Measurements from ENCODE around the gene C3orf22.
A peak's percentile ranks its signal among the peaks of the same experiment; 100 is the strongest.

C3orf22 gene

DNA sequence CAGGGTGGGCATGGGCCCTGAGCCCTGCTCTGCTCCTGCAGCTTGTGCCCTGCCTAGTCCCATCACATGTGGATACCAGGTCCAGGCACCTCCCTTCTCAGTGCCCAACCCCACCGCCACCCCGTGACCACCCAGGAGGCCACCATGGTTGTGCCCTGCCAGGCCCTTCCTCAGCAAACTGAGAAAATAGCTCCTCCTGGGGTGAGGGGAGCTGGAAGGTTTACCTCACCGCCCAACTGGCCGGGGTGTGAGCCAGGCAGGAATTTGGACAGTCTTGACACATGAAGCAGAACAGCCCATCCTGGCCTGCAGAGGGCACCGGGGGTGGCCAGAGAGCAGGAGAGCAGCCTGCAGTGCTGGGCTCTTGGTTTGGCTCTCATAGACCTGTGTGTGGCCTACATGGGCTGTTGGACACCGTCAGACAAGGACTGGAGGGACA lies 11.4 kb upstream of the C3orf22 start:
- Mint-ChIP-seq H3K27me3 (peaks cover 10% of the 10 kb centered on the region), H3K9me3 (peaks cover 2% of the 10 kb centered on the region), H3K36me3 (no peaks in the 10 kb centered on the region), H3K27ac (no peak overlapping the region), H3K4me1 (no peaks in the 10 kb centered on the region), H3K4me3 (no peak overlapping the region)
- no peak for DNase-seq (ENCODE audit: low spot score in 2 of 2)
- ATAC-seq (ENCODE audit: low read depth), result no peak

DNA sequence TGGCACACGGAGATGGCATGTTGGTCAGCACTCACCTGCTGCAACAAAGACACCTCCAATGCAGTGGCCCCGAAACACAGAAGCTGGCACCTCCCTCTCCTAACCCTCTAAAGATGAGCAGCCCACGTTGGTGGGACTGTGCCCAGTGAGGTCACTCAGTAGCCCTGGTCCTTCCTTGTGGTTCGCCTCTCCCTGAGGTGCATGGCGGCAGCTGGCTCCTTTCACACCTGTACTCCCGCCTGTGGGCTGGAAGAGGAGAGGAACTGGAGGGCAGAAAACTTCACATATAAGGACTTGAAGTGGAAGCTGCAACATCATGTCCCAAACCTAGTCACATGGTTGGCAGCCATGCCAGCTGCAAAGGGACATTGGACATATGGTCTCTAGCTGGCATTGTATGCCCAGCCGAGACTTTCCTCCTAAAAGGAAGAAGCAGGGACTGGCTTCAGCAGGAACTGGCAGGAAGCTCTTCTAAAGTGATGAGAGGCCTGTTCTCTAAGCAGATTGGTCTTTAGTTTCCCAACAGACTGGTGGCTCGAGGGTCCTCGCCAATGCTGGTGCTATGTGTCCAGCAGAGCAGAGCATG lies 10.8 kb upstream of the C3orf22 start:
- Mint-ChIP-seq H3K27me3 (peaks cover 11% of the 10 kb centered on the region), H3K9me3 (peaks cover 2% of the 10 kb centered on the region), H3K4me3 (no peak overlapping the region), H3K36me3 (no peaks in the 10 kb centered on the region), H3K4me1 (no peaks in the 10 kb centered on the region), H3K27ac (no peak overlapping the region)
- DNase-seq (ENCODE audit: low spot score in 2 of 2) (no peak), ATAC-seq (ENCODE audit: low read depth) (no peak)

DNA sequence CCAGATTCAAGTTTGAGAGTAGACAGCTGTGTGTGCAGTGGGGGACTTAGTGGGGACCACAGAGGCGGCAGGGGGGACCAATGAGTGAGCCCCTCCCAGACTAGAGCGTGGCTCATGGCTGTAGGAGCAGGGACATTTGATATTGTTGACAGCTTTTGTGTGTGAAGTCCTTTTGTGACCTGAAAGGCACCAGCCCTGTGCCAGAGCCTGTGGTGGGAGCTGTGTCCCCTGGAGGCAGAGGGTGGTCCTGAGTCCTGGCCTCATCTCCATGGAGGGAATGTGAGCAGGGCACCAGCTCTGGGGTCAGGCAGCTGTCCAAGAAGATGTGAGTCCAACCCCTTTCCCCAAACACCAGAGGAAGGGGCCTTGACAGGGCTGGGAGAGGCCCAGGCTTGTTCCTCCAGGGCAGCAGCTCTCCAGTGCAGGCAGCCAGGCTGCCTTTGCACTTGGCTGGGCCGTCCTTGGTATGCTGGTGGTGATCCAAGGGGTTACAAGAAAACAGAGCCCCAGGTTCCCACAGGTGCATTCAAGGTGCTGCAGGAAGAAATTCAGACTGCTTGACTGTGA lies 10.1 kb upstream of the C3orf22 start:
- Mint-ChIP-seq H3K9me3 (peaks cover 2% of the 10 kb centered on the region), H3K27ac (no peak overlapping the region), H3K27me3 (peaks cover 10% of the 10 kb centered on the region), H3K36me3 (no peaks in the 10 kb centered on the region), H3K4me3 (no peak overlapping the region), H3K4me1 (no peaks in the 10 kb centered on the region)
- ATAC-seq (ENCODE audit: low read depth) (no peak), DNase-seq (ENCODE audit: low spot score in 2 of 2) (no peak)

DNA sequence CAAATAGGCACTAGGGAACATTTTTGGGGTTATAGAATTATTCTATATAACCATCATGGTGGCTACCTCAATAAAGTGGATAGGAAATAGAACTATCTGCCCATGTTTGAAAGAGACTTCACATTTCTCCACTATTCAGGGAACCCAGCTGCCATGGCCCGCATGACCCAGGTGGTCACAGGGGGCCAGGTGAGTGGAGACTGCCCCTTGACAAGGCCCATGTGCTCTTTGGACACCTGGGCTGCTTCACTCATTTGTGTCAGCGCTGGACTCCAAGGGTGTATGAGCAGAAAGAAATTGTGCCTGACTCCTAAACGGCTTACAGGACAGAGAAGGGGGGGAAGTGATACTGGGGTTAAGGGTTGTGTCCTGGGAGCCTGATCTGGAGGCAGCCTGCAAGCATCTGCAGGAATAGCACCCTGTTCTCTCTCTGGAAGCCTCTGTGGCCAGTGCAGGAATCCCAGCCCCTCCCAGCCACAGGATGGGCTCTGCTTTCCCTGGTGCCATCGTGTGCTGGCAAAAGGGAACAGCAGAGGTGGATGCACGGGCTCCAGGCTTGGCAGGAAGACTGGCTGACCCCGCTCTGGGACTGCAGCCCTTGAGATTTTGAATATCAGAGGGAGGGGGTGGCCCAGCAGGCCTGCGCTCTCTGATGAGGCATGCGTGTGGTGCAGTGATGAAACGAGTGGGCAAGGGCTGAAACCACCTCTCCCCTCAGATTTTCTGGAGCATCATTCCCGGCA lies 9.1 kb upstream of the C3orf22 start:
- Mint-ChIP-seq H3K4me1 (no peaks in the 10 kb centered on the region), H3K9me3 (peaks cover 5% of the 10 kb centered on the region), H3K27me3 (peaks cover 9% of the 10 kb centered on the region), H3K4me3 (no peak overlapping the region), H3K36me3 (no peaks in the 10 kb centered on the region), H3K27ac (no peak overlapping the region)
- no peak for ATAC-seq (ENCODE audit: low read depth)
- no peak for DNase-seq (ENCODE audit: low spot score in 2 of 2)

DNA sequence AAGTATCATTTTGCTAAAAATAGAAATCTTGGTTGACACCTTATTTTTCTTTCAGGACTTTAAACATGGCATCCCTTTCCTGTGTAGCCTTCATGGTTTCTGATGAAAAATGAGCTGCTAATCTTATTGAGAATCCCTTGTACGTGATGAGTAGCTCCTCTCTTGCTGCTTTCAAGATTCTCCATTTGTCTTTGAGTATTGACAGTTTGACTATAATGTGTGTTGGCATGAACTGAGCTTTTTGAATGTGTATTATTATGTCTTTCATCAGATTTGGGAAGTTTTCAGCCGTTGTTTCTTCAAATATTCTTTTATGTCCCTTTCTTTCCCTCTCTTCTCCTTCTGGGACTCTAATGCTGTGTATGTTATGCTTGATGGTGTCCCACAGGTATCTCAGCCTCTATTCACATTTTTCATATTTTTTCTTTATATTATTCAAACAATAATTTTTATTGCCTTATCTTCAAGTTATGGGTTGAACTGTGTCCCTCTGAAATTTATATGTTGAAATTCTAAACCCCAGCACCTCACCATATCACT lies 4.1 kb upstream of the C3orf22 start:
- H3K4me1 Mint-ChIP-seq, result no peaks in the 10 kb centered on the region
- peaks cover 3% of the 10 kb centered on the region for H3K36me3 Mint-ChIP-seq
- H3K4me3 Mint-ChIP-seq, result no peak overlapping the region
- H3K9me3 Mint-ChIP-seq, result peaks cover 14% of the 10 kb centered on the region
- H3K27ac Mint-ChIP-seq, result no peak overlapping the region
- DNase-seq (ENCODE audit: low spot score in 2 of 2) (no peak), ATAC-seq (ENCODE audit: low read depth) (no peak)
- peaks cover 9% of the 10 kb centered on the region for H3K27me3 Mint-ChIP-seq

DNA sequence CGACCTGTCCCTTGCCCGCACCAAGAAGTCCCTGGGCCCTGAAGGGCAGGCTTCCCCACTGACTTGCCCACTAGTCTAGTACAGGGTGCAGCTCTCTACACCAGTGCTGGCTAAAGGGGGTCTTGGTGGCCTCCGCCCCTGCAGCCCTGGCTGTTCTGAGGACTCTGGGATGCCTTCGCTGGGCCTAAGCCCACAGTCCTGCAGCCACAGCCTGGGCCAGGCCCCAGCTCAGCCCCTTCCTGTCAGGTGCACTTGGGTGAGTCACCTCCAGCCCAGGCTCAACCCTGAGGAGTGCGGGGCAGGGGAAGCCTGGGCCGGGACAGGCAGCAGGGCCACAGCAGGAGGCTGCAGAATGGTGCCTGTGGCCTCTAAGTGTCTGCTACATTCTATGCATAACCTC lies 971 bp downstream of the C3orf22 start:
- Mint-ChIP-seq H3K27ac (no peak overlapping the region), H3K4me1 (no peaks in the 10 kb centered on the region), H3K36me3 (peaks cover 3% of the 10 kb centered on the region), H3K9me3 (peaks cover 8% of the 10 kb centered on the region), H3K27me3 (peaks cover 5% of the 10 kb centered on the region), H3K4me3 (no peak overlapping the region)
- DNase-seq (ENCODE audit: low spot score in 2 of 2) (peak in 1 of 2 donors; percentile 9), ATAC-seq (ENCODE audit: low read depth) (no peak)

DNA sequence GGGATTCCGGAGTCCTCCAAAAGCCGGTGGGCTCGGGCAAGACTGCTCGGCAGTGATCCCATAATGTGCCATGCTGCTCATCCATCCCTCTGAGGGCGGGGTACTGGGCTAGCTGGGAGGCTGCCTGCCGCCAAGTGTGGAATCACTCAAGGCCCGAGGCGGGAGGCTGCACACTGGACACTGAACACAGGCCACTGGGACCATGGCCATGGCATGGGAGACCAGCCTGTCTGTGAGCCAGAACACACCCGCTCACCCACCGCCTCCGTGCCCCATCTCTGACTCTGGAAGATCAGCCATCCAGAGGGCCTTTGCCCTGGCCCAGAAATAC lies 1.4 kb downstream of the C3orf22 start:
- no peaks in the 10 kb centered on the region for H3K4me1 Mint-ChIP-seq
- ATAC-seq (ENCODE audit: low read depth) (no peak), DNase-seq (ENCODE audit: low spot score in 2 of 2) (no peak)
- H3K27me3 Mint-ChIP-seq, result peaks cover 5% of the 10 kb centered on the region
- peaks cover 3% of the 10 kb centered on the region for H3K36me3 Mint-ChIP-seq
- no peak overlapping the region for H3K27ac Mint-ChIP-seq
- H3K9me3 Mint-ChIP-seq, result peaks cover 7% of the 10 kb centered on the region
- H3K4me3 Mint-ChIP-seq, result no peak overlapping the region

DNA sequence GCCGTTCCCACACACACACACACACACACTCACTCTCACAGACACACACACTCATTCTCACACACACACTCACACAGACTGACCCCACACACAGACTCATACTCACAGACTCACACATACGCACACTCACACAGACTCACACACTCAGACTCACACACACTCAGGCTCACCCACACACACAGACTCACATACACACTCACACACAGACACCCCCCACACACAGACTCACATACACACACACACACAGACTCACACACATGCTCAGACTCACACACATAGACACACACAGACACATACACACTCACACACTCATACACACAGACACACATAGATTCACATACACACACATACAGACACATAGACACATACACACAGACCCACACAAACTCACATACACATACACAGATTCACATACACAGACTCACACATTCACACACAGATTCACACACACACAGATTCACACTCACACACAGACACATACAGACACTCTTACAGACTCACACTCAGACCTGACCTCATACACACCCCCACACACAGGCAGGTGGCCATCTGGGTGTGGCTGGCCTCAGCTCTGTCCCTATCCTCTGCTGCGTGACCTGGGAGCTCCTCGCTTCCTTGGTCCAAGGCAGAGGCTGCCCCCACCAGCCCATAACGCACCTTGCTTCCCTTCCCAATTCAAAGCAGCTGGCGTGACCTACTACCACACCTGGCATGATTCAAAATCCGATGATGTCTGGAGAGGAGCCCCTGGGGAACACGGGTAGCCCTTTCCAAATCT lies 1.9 kb downstream of the C3orf22 start:
- peaks cover 3% of the 10 kb centered on the region for H3K36me3 Mint-ChIP-seq
- no peak overlapping the region for H3K4me3 Mint-ChIP-seq
- no peak overlapping the region for H3K27ac Mint-ChIP-seq
- no peaks in the 10 kb centered on the region for H3K4me1 Mint-ChIP-seq
- peaks cover 4% of the 10 kb centered on the region for H3K9me3 Mint-ChIP-seq
- DNase-seq (ENCODE audit: low spot score in 2 of 2), result peak in 1 of 2 donors; percentile 6
- no peak for ATAC-seq (ENCODE audit: low read depth)
- H3K27me3 Mint-ChIP-seq, result peaks cover 5% of the 10 kb centered on the region

DNA sequence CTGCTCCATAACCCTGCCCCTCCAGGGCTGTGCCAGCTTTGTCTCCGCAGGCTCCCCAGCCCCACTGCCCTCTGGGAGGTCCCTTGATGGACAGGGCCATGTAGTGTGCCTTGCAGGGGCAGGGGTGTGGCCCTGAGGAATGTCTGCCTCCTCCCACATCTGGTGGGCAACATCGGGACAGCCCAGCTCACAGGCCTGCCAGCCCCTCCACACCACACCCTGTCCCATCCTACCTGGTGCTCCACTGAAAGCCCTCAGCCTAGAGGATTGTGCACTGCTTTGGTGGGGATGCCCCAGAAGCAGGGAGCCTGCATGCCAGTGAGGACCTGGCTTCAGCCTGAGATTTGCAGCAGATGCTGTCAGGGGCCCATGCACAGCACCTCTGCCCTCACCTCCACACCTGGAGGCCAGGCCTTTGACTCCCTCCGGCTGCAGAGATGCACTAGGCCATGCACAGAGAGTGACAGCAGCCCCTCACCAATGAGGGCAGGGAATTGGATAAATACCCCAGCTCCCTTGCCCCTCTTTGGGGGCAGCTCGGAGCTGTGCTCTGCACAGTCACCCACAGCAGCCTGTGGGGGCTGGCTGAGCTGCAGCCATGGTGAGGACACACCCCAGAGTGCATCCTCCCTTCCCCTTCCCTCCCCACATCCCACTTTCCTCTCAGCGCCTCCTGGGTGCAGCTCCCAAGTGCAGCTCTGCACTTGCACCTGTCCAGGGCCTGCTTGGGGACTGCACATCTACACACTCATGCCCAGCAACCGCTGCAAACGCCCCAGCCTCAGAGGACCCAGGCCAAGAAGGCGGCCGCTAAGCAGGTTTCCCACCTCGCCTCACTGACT lies 2.7 kb downstream of the C3orf22 start:
- no peak overlapping the region for H3K27ac Mint-ChIP-seq
- H3K9me3 Mint-ChIP-seq, result no peaks in the 10 kb centered on the region
- H3K4me3 Mint-ChIP-seq, result no peak overlapping the region
- H3K36me3 Mint-ChIP-seq, result no peaks in the 10 kb centered on the region
- no peaks in the 10 kb centered on the region for H3K4me1 Mint-ChIP-seq
- H3K27me3 Mint-ChIP-seq, result peaks cover 4% of the 10 kb centered on the region
- DNase-seq (ENCODE audit: low spot score in 2 of 2) (no peak), ATAC-seq (ENCODE audit: low read depth) (no peak)

DNA sequence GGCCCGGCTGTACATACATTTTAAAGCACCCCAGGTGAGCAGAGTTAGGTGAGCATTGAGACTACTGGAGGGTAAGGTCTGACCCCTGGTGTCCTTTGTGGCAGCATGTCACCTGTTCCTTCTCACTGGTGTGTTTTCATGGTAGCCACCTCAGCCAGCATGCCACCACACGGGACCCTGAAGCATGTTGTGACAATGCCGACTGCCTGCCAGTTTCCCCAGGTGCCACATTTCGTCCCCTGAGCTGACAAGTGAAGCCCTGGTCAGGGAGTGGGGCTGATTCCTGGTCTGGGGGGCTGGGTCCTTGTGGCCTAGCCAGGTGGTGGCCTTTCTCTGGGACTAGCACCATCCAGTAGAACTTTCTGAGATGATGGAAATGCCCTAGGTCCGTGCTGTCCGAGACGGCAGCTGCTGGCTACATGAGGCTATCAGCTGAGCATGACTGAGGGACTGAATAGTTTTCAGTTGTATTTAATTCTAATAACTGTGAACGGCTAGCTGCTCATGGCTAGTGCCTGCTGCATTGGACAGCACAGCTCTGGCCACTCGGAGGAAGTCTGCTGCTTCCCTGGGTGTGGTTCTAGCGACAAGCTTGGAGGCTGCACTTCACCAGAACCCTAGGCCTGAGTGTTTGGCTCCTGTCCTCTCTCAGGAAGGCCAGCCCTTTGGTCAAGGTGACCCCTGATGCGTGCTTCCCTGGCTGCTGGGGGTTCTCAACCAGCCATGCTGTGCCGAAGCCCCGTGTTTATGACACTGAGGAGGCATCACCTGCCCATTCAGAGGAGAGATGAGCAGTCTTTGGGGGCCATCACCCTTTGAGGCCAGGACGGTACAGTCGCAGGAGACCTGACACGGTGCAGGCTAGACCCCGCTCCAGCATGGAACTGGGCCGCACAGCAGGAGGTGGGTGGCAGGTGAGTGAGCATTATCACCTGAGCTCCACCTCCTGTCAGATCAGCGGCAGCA lies 3.9 kb downstream of the C3orf22 start:
- no peaks in the 10 kb centered on the region for H3K9me3 Mint-ChIP-seq
- no peak for DNase-seq (ENCODE audit: low spot score in 2 of 2)
- no peak overlapping the region for H3K27ac Mint-ChIP-seq

DNA sequence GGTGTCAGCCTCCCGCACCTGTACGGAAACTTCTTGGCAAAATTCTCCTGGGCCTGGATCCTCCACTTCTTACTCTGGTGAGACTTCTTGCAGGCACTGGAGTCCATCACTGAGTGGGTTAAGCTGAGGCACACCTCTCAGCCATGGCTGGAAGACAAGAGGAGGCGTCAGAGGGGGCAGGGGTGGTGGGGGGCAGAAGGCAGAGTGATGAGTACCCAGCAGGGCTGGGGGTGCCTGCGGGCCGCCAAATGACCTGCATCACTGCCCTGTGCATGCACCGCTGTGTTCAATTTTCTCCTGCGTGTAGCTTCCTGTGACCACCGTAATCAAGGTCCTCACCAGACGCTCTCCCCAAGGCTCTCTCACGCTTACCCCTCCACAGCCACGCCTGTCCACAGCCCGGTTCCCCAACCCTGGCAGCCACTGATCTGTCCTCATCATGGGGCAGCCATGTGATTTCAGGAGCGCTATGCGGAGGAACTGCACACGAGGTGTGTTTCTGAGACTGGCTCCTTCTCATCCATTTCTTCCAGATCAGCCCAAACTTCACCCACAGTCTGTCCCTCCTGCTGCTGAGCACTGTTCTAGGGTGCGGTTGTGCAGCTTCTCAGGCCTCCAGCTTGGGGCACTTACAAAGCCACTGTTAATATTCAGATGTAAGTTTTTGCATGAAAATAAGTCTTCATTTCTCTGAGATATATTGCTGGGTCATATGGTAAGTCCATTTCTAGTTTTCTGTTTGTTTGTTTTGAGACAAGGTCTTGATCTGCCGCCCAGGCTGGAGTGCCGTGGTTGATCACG lies 5.2 kb downstream of the C3orf22 start:
- peaks cover 9% of the 10 kb centered on the region for H3K27me3 Mint-ChIP-seq
- H3K4me3 Mint-ChIP-seq, result no peak overlapping the region
- H3K4me1 Mint-ChIP-seq, result no peaks in the 10 kb centered on the region
- no peaks in the 10 kb centered on the region for H3K9me3 Mint-ChIP-seq
- ATAC-seq (ENCODE audit: low read depth), result no peak
- no peak for DNase-seq (ENCODE audit: low spot score in 2 of 2)
- H3K27ac Mint-ChIP-seq, result no peak overlapping the region
- H3K36me3 Mint-ChIP-seq, result no peaks in the 10 kb centered on the region

More for the DNA sequence above, 3.9 kb downstream of the C3orf22 start:
- Mint-ChIP-seq H3K4me1 (no peaks in the 10 kb centered on the region), H3K4me3 (no peak overlapping the region), H3K36me3 (no peaks in the 10 kb centered on the region), H3K27me3 (peaks cover 5% of the 10 kb centered on the region)
- ATAC-seq (ENCODE audit: low read depth), result no peak

DNA sequence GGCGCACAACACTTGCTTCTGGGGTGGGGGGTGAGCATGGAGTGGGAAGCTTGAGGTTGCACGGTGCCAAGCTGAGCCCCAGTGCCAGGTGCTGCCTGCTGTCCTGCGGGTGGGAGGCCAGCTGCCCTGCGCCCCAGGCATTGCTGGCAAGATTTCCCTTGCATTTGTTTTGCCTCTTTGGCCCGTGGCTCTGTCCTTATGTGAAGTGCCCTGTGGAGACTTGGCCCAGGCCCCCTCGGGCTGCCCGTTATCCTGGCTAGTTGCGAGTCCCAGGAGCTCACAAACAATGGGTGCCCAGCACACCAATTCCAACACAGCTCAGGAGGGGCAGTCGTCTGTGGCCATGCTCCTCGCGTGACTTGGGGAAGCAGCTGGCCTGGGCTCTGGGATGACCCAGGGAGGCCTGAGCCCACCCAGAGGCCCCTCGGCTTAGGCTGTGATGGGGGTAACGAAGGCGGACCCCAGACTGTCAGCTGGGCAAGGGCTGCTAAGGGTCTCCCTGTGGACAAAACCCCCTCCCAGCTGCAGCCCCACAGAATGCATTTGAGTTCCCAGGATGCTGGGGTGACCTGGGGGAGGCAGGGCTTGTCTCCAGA lies 5.9 kb downstream of the C3orf22 start:
- H3K27me3 Mint-ChIP-seq, result peaks cover 9% of the 10 kb centered on the region
- no peaks in the 10 kb centered on the region for H3K9me3 Mint-ChIP-seq
- DNase-seq (ENCODE audit: low spot score in 2 of 2) (no peak), ATAC-seq (ENCODE audit: low read depth) (no peak)
- H3K4me1 Mint-ChIP-seq, result no peaks in the 10 kb centered on the region
- no peaks in the 10 kb centered on the region for H3K36me3 Mint-ChIP-seq
- no peak overlapping the region for H3K27ac Mint-ChIP-seq
- H3K4me3 Mint-ChIP-seq, result no peak overlapping the region

All from memory B cell (primary cell).